GM12873 (cell line): Measurements from ENCODE around the gene LCOR.

Experiments
- TF ChIP-seq, protein P1 (sequence below): IDR thresholded peaks from 2 replicates; pipeline ENCODE4 v1.5.1; 2012; ENCODE audit warnings: low read depth, mild to moderate bottlenecking, moderate library complexity, low read length, control low read depth; ENCODE audit not compliant: insufficient read depth; ENCODE audit errors: missing control alignments

LCOR gene

DNA sequence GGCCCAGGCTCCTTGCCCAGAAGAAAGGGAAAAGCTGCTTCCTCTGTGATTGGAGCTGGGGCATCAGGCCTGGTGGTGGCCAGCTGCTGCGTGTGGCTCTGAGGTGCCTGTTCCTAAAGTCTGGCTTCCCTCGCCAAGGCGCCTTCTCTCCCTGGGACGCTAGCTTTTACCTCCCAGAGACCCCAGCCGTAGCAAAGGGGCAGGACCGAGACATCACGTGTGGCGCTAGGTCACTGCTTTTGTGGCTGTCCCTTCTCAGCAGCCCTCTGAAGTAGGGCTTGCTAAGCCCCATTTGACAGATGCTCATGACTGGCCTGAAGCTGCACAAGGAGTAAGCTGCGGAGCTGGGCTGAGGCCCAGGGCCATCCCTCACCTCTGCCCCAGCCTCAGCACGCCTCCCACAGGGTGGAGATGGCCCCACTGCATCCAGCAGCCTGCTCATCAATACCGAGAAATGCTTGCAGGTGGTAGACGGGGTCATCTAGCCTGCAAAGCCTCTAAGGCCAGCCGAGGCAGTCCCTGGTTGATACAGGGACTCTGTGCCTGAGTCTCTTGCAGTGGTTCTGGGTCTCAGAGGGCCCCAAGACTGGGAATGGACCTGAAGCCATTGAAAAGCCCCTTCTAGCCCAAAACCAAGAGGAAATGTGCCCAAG is 171.2 kb downstream of the LCOR start:
- TF ChIP-seq, protein P1, sequence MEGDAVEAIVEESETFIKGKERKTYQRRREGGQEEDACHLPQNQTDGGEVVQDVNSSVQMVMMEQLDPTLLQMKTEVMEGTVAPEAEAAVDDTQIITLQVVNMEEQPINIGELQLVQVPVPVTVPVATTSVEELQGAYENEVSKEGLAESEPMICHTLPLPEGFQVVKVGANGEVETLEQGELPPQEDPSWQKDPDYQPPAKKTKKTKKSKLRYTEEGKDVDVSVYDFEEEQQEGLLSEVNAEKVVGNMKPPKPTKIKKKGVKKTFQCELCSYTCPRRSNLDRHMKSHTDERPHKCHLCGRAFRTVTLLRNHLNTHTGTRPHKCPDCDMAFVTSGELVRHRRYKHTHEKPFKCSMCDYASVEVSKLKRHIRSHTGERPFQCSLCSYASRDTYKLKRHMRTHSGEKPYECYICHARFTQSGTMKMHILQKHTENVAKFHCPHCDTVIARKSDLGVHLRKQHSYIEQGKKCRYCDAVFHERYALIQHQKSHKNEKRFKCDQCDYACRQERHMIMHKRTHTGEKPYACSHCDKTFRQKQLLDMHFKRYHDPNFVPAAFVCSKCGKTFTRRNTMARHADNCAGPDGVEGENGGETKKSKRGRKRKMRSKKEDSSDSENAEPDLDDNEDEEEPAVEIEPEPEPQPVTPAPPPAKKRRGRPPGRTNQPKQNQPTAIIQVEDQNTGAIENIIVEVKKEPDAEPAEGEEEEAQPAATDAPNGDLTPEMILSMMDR: no peak

DNA sequence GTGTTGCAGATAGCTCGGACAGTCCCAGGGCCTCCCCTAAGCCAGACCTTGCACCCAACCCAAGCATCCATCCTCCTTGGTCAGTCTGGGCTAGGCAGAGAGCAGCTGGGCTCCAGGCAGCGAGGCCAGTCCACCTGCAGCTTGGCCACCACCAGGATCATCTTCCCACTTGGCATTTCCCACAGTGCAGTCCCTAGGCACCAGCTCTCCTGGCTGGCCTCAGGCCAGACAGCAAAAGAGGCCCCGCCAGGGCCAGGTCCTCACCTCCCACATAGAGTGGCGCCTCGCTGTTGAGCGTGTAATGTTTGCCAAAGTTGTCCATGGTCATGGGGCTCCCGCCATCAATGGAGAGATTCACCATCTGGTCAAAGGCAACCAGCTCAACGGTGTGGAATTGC is 171.7 kb downstream of the LCOR start:
- TF ChIP-seq, protein P1: no peak

DNA sequence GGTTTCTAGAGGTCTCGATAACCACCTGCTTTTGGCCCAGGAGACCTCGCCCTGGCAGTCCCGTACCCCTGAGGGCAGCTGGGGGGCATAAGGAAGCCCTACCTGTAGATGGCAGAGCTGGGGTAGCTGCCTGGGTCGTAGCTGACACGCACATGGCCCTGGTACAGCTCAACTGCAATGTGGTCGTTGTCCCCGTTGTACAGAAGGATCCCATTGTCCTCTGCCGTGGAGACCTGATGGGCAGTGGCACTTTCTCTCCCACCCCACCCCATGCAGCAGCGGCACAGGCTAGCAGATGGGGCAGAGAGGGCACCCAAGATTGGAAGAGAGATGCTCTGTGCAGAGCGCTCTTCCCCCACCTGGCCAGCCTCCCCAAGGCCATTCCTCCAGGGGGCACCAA is 172.5 kb downstream of the LCOR start:
- TF ChIP-seq, protein P1: no peak

DNA sequence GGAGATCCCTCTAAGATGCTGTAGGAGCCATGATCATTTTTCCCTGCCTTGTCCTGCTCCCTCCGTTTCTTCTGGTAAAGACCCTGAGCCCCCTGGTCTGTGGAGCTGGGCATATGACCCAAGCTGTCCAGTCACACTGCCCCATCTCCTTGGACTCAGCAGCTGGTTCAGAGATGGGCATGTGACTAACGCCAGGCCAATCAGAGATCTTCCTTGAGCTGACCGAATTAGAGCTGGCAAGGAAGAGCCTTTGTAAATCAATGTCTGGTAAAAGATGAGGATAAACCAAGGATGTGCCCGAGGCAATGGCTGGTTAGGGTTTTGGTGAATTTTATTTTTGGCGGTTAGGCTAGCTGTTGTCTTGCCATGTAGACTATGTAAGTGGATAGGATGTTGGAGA is 173.3 kb downstream of the LCOR start:
- TF ChIP-seq, protein P1: no peak

DNA sequence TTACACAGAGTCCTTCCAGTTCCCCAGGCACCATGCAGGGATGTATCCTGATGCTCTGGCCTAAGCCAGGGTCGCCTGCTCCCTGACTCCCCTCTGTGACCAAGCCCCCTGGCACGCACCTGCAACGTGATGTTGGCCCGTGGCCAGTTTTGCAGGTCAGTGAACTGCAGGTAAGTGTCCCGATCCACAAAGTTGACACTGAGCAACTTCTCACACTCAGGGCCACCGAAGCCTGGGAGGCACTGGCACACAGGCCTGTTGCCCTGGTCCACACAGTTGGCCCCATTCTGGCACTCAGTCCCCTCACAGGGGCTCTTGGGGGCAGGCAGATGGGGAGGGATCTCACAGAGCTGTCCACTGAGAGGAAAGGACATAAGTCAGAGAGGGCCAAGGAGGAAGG is 174.3 kb downstream of the LCOR start:
- TF ChIP-seq, protein P1: no peak

DNA sequence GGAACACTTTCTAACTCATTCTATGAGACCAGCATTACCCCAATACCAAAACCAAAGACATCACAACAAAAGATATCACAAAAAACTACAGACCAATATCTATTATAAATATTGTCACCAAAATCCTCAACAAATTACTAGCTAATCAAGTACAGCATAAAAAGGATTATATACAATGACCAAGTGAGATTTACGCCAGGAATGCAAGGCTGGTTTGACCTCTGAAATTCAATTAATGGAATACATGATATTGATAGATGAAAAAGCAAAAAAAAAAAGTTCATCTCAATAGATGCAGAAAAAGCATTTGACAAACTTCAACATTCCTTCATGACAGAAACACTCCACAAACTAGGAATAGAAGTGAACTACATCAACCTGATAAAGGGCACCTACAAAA is 175.3 kb downstream of the LCOR start:
- TF ChIP-seq, protein P1: no peak

DNA sequence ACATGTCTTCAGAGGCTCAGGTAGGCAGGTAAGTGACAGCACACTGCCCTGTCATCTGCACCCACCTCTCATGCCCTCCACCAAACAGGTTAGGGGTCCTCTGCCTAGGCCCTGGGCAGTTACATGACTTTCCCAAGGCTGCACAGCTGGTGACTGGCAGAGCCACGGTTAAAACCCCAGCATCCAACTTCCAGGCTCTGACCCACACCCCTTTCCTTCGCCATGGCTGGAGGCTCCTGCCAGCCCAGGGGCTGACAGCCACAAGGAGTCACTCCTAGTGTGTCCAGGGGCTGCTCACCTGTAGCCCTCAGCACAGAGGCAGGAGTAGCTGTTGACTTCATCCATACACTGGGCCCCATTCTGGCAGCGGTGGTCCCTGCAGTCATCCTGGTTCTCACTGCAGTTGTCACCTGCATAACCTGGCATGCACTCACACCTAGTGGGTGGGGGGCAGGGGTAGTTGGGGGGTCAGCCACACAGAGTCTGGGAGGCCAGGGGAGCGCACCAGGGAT is 178.7 kb downstream of the LCOR start:
- TF ChIP-seq, protein P1: no peak
